ENCODE measurements around the gene TMEM151B.

DNA sequence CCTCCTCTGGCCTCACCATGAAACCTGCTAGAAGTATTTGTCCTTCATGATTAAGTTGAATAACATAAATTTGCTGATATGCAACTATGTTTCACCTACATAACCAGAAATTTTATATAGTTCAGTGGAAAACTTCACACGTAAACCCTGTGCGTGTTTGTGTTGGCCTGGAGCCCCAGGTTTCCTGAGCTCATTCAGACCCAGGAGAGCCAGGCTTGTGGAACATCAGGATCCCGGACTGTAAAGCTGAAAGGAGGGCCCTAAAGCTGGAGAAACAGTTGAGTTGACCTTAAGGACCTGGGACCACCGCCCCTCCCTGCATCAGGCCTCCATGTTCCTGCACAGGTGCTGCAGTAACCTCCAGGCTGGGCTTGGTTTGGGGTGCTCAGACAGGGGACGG lies 69.1 kb downstream of the TMEM151B start:
- TF ChIP-seq POLR2A (IDR thresholded peaks at IDR 0.05; ENCODE audit: low read length) (no peak), RNF2 (IDR thresholded peaks at IDR 0.05; ENCODE audit: borderline replicate concordance, low read depth) (no peak), CEBPB (IDR thresholded peaks at IDR 0.05) (no peak), CTCF (IDR thresholded peaks at IDR 0.05) (no peak), NFE2L2 (conservative IDR thresholded peaks at IDR 0.05; ENCODE audit: low read length) (no peak), RFX5 (IDR thresholded peaks at IDR 0.05) (no peak), MYC (IDR thresholded peaks at IDR 0.05; ENCODE audit: borderline replicate concordance, low read length) (no peak)
- TF ChIP-seq, protein P1, sequence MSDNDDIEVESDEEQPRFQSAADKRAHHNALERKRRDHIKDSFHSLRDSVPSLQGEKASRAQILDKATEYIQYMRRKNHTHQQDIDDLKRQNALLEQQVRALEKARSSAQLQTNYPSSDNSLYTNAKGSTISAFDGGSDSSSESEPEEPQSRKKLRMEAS (IDR thresholded peaks at IDR 0.05): no peak
